Right lung (tissue), 5 donors: ENCODE data around the gene FNDC3B. TPM values are rescaled to one million over a fixed set of nuclear protein-coding genes. Genes with fewer than 3 reads are reported as not detected.
A peak's percentile ranks its signal among the peaks of the same experiment; 100 is the strongest.

Experiments used
- DNase-seq, 2 donors: peaks; one replicate each; pipeline ENCODE4 v3.0.0-alpha.2; 2013
- polyA plus RNA-seq, 5 donors: library from polyadenylated mRNA; unstranded; fragments of 120-200 nt; gene quantifications; one replicate each; pipeline versions ENCODE4 v1.2.1 to v1.2.3, GENCODE V29; 2013; ENCODE audit warnings: inconsistent platforms in 1 of 5, low replicate concordance in 1 of 5; ENCODE audit not compliant: insufficient read length in 5 of 5, insufficient read depth in 1 of 5

The FNDC3B gene
- polyA plus RNA-seq, 5 donors, result 27.6 to 52.1 (median 40.2) TPM

- DNase-seq, result no peak
Measured at GRCh38 chr3:172186607-172187006, 147.2 kb downstream of the FNDC3B start.

- no peak for DNase-seq
Measured at GRCh38 chr3:172187511-172187910, 148.1 kb downstream of the FNDC3B start.

- no peak for DNase-seq
Measured at GRCh38 chr3:172188511-172188910, 149.1 kb downstream of the FNDC3B start.

GRCh38 chr3:172189213-172189612 is 149.8 kb downstream of the FNDC3B start:
- no peak for DNase-seq

GRCh38 chr3:172189987-172190603 is 150.7 kb downstream of the FNDC3B start:
- DNase-seq, result no peak

GRCh38 chr3:172190980-172191379 is 151.6 kb downstream of the FNDC3B start:
- no peak for DNase-seq

- no peak for DNase-seq
Measured at GRCh38 chr3:172191629-172192028, 152.3 kb downstream of the FNDC3B start.

- no peak for DNase-seq
Measured at GRCh38 chr3:172192830-172193415, 153.5 kb downstream of the FNDC3B start.

- no peak for DNase-seq
Measured at GRCh38 chr3:172193436-172193835, 154.1 kb downstream of the FNDC3B start.

- no peak for DNase-seq
Measured at GRCh38 chr3:172194702-172195406, 155.5 kb downstream of the FNDC3B start.

- no peak for DNase-seq
Measured at GRCh38 chr3:172195407-172195754, 156.0 kb downstream of the FNDC3B start.

GRCh38 chr3:172197344-172197743 is 158.0 kb downstream of the FNDC3B start:
- no peak for DNase-seq

- no peak for DNase-seq
Measured at GRCh38 chr3:172198428-172198827, 159.1 kb downstream of the FNDC3B start.

GRCh38 chr3:172199850-172200369 is 160.5 kb downstream of the FNDC3B start:
- no peak for DNase-seq

GRCh38 chr3:172201136-172201869 is 161.9 kb downstream of the FNDC3B start:
- DNase-seq, result peak; percentile 78 to 79

GRCh38 chr3:172201870-172202236 is 162.5 kb downstream of the FNDC3B start:
- DNase-seq, result peak; percentile 60 to 77

GRCh38 chr3:172202797-172203196 is 163.4 kb downstream of the FNDC3B start:
- no peak for DNase-seq

- DNase-seq, result no peak
Measured at GRCh38 chr3:172203522-172204258, 164.3 kb downstream of the FNDC3B start.

- DNase-seq, result no peak
Measured at GRCh38 chr3:172204716-172205115, 165.3 kb downstream of the FNDC3B start.

- DNase-seq, result no peak
Measured at GRCh38 chr3:172208586-172209332, 169.4 kb downstream of the FNDC3B start.
